Tibial nerve (tissue), 4 donors: ENCODE measurements around the gene DNMT3A.

Experiments used
- CTCF ChIP-seq, 5 experiments: fragments of 200-600 bp in 3 of 5; fragments of 450-650 bp in 2 of 5; sonication (generic) in 3 of 5; IDR thresholded peaks; one replicate each; pipeline ENCODE4 v1.5.1; 2016 to 2019; ENCODE audit warnings: antibody characterized with exemption in 5 of 5, mild to moderate bottlenecking in 3 of 5, moderate library complexity in 2 of 5
- EP300 ChIP-seq, 2 donors: sonication (generic); formaldehyde crosslinking; IDR thresholded peaks; one replicate each; pipeline ENCODE4 v1.6.1; 2017; ENCODE audit warnings: antibody characterized with exemption in 2 of 2, mild to moderate bottlenecking in 1 of 2
- POLR2A ChIP-seq, 2 donors: fragments of 450-650 bp; IDR thresholded peaks; one replicate each; pipeline ENCODE4 v1.6.1; 2017; ENCODE audit warnings: antibody characterized with exemption in 2 of 2, mild to moderate bottlenecking in 2 of 2, moderate library complexity in 2 of 2

DNA sequence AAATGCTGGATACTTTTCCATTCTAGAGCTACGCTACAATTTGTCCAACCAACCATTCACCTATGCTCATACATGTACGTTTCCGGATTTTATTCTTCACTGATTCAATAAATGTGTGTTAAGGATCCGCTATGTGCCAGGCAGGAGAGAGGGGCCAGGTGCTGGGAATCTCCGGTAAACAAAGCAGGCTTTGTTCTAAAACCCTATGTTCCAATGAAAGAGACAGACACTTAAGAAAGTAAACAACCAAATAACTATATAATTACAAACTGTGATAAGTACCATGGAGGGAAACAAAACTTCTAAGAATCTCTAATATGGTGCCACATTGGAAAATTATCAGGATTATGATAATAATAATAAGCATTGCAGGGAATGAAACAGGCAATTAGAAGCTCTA is 151.2 kb downstream of the DNMT3A start:
- TF ChIP-seq CTCF (IDR thresholded peaks at IDR 0.05) = no peak
- no peak for TF ChIP-seq POLR2A (IDR thresholded peaks at IDR 0.05)
- no peak for TF ChIP-seq EP300 (IDR thresholded peaks at IDR 0.05)
